ENCODE results near the gene CA5B. TPM values are rescaled to one million over a fixed set of nuclear protein-coding genes. Genes with fewer than 3 reads are reported as not detected.
"Not testable (repeated sequence)": the region's sequence is repeated elsewhere in the genome, so short reads cannot be mapped to it uniquely, and the experiment has no call there.

CA5B gene
- polyA plus RNA-seq, 3 donors = 6.6 to 12.3 (median 8.3) TPM

GRCh38 chrX:15789979-15790768, 52.1 kb downstream of the CA5B start, which contains the start of gene ZRSR2:
Gene ZRSR2 (plus strand): TSS chrX:15790484. CDS start chrX:15790496, 12 bp downstream.
- DNase-seq (ENCODE audit: extremely low read depth in 1 of 11, low read depth in 9 of 11, low spot score in 4 of 11) = peak in 10 of 11 donors; percentile 40 to 84 (median 67)

GRCh38 chrX:15790769-15791290, 52.8 kb downstream of the CA5B start:
- peak in 6 of 11 donors; percentile 4 to 40 (median 8) for DNase-seq (ENCODE audit: extremely low read depth in 1 of 11, low read depth in 9 of 11, low spot score in 4 of 11)

DNA sequence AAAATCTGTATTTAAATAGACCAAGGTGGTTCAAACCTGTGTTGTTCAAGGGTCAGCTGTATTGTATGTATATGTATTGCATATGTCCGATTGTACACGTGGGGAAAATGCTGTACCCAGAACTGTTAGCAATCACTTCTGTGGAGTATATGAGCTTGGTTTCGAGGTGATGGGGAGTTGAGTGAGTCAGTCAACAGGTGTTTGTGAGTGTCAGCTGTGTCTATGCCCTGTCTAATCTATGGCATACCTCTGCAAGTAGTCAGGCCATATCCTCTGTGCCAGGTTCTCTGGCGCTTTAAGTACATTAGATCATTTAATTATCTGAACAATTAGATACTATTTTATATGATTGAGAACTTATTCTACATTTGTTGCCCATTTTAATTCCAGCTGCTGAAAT, 59.6 kb downstream of the CA5B start:
- no peak for DNase-seq (ENCODE audit: extremely low read depth in 1 of 11, low read depth in 9 of 11, low spot score in 4 of 11)

GRCh38 chrX:15804563-15804962, 66.5 kb downstream of the CA5B start:
- no peak for DNase-seq (ENCODE audit: extremely low read depth in 1 of 11, low read depth in 9 of 11, low spot score in 4 of 11)

DNA sequence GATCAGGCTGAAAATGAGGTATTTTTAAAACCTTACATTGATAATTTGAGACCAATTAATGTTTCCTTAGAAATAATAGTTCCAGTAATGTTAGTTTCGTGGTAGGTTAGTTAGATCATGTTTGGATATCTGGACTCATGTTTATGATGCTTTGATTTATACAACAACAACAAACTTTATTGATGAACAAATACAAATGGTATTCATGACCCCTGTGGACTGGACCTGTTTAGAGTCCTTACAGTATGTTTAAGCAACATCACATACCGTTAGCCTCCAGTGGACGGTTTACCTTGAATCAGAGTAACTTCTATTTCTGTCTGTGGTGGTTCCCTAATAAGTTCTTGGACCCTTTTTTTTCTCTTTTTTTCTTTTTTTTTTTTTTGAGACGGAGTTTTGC, 70.2 kb downstream of the CA5B start:
- no peak for DNase-seq (ENCODE audit: extremely low read depth in 1 of 11, low read depth in 9 of 11, low spot score in 4 of 11)

DNA sequence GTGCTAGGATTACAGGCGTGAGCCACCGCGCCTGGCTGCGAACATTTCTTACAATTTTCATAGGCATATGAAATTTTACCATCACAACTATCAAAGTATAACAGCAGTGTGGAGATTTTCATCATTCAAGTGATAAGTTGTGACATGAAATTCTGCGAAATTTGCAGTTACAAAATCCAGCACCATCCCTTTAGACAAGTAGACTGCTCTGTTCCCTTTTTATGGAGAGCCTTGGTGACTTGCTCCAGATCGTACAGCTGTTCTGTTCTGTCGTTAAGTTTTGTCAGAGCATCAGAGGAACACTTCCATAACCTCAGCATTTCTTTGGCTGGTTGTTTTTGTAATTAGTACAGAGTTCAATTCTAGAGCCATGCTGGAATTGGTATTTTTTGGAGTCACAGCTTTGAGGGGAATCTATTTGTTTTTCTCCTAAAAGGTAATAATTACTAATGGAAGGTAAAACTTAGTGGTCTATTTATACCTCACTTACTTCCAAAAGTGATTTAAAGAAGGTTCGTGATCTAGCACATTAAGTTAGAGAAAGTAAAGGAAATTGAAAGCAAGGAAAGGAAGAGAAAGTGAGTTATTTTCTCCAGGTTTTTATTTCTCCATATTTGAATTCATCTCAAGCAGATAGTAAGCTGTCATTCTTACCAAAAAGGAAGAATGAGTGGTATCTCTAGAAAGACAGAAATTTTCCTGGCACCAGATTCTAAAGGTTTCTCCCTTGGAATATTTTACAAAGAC, 74.3 kb downstream of the CA5B start:
- DNase-seq (ENCODE audit: extremely low read depth in 1 of 11, low read depth in 9 of 11, low spot score in 4 of 11) = no peak

DNA sequence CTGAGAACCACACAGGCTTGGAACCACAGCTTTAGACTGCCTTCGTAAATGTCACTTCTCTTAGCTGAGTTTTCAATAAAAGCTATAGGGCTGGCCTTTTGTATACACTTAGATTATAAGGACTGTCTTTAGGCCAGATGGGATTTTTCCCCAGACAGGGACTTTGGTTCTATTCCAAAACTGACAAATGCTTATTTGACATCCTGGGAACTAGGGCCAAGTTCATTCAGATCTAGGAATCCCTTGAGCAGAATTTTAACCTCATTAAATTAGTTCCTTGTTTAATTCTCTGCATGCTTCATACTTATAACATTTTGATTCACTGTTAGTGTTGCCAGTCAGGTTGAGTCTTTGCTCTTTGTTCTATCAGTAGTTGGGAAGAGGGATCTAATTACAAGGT, 75.3 kb downstream of the CA5B start:
- DNase-seq (ENCODE audit: extremely low read depth in 1 of 11, low read depth in 9 of 11, low spot score in 4 of 11) = no peak

GRCh38 chrX:15814771-15815365, 76.8 kb downstream of the CA5B start:
- no peak for DNase-seq (ENCODE audit: extremely low read depth in 1 of 11, low read depth in 9 of 11, low spot score in 4 of 11)

- peak in 5 of 11 donors; percentile 1 to 11 (median 10) for DNase-seq (ENCODE audit: extremely low read depth in 1 of 11, low read depth in 9 of 11, low spot score in 4 of 11)
Observed at GRCh38 chrX:15815779-15816437, 77.8 kb downstream of the CA5B start.

DNA sequence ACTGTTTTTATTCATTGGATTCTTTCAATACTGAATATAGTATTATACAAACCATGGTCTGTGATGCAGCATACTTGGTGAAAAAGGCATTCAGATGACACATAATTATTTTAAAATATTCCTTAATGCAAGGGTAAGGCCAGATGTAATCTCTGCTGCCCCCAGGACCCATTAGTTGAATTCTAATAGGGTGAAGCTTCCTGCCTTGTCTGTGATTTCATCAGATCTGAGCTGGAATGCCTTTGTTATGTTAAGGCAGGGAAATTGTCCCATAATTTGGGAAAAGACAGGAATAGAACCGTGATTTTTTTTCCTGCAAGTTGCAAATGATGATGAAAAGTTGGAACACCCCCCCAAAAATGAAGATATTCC, 78.4 kb downstream of the CA5B start:
- no peak for DNase-seq (ENCODE audit: extremely low read depth in 1 of 11, low read depth in 9 of 11, low spot score in 4 of 11)

GRCh38 chrX:15816886-15817285, 78.8 kb downstream of the CA5B start:
- DNase-seq (ENCODE audit: extremely low read depth in 1 of 11, low read depth in 9 of 11, low spot score in 4 of 11) = no peak

GRCh38 chrX:15820106-15821073, 82.3 kb downstream of the CA5B start:
- DNase-seq (ENCODE audit: extremely low read depth in 1 of 11, low read depth in 9 of 11, low spot score in 4 of 11) = no peak

DNA sequence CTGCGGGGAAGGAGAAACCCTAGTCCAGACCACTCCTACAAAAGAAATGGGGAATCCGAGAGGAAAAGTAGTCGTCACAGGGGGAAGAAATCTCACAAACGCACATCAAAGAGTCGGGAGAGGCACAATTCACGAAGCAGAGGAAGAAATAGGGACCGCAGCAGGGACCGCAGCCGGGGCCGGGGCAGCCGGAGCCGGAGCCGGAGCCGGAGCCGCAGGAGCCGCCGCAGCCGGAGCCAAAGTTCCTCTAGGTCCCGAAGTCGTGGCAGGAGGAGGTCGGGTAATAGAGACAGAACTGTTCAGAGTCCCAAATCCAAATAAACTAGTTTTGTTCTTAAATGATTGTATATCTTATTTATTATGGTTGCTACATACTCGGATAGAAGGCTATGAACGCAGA, 84.9 kb downstream of the CA5B start:
- no peak for DNase-seq (ENCODE audit: extremely low read depth in 1 of 11, low read depth in 9 of 11, low spot score in 4 of 11)

GRCh38 chrX:15825936-15826335, 87.9 kb downstream of the CA5B start:
- DNase-seq (ENCODE audit: extremely low read depth in 1 of 11, low read depth in 9 of 11, low spot score in 4 of 11) = no peak

DNA sequence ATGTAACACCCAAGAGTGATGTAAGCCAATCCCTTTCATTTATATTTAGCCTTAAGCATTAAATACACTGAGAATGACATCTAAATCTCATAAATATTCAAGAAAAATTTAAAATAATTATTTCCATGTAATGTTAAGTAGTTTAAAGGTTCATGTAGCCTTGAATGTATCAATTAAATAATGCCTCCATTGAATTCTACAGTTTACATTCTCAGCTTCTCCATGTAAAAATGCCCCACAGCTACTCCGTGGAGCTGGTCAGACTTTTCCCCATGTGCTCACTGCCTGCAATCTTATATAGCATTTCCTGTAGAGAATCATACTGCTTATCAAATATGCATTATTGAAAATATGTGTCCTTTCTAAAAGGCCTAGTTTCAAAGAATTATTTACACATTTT, 91.1 kb downstream of the CA5B start:
- no peak for DNase-seq (ENCODE audit: extremely low read depth in 1 of 11, low read depth in 9 of 11, low spot score in 4 of 11)

- not testable (repeated sequence) for DNase-seq (ENCODE audit: extremely low read depth in 1 of 11, low read depth in 9 of 11, low spot score in 4 of 11)
Observed at GRCh38 chrX:15831347-15831746, 93.3 kb downstream of the CA5B start.

DNA sequence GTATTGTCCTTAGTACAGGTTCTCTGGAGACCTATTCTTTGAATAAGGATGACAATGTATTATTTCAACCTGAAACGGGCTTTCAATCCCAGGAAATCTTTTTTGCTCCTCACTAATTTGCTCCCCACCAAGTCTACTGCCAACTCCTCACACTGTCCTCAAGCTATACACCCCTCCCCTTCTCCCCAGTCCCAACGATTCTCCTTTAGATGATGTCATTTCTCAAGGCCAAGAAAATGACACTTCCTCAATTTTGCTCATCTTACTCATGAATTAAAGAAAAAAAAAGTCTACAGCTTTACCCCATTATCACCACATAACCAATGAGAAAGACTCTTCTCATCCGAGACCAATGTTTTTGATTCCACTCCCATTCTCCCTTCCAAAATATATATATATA, 96.0 kb downstream of the CA5B start:
- DNase-seq (ENCODE audit: extremely low read depth in 1 of 11, low read depth in 9 of 11, low spot score in 4 of 11) = no peak
